NOMO-1 treated with dmso at 0.1 percent for 144 hours (cell line): ENCODE data around the gene RNF126.
"Not testable (repeated sequence)": the region's sequence is repeated elsewhere in the genome, so short reads cannot be mapped to it uniquely, and the experiment has no call there.

Experiments
- DNase-seq: peaks from one replicate; lab custom pipeline; 2025; ENCODE audit not compliant: unreplicated experiment; lab: John Stamatoyannopoulos, UW

Gene RNF126

DNA sequence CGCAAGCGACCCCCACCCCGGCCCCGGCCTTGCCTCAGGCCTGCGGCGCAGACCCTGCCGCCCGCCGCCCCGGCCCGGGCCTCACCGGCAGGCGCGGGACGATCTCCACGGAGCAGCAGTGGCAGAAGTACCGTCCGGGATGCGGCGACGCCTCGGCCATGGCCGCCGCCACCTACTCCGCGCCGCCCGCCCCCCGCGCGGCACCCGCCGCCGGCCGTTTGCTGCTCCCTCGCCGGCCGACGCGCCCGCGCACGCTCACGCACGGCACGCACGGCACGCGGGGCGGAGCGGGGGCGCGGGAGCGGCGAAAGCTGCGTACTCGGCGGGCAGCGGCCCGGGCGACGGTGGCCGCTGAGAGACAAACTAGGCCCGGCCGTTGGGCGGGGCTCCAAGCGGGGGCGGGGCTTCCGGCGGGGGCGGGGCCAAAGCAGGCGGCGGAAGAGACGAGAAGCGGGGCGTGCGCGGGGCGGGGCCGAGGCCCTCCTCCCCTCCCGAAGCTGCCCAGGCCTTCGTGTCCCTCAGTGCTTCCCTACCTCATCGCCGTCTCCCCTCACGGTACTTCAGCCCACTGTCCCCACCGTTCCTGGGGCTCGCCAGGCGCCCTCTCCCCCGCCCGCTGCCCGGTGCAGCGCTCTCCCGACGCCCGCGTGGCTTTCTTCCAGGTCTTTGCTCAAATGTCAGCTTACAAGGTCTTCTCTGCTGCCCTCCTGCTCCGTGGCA, at the start of gene RNF126:
Gene RNF126 (minus strand): TSS at position 253 of the 720 bp plus-strand sequence. CDS start 93 bp downstream, at position 160.
- peak; percentile 90 for DNase-seq

DNA sequence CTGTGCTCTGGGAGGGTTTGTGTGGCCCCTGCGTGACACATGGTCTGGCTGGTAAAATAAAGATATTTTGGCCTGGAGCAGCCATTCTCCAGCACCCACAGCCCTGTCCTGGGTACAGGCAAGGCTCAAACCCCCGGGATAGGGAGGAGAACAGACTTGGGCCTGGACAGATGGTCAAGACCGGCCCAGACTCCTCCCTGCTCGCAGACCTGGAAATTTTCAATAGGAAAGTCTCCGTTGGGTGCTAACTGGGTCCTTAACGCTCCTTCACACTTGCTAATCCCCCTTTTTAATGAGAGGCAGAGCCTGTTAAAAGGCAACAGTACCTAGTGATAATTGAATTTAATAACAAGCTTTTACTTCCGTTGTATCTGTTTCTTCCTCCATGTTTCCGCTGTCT, 48.2 kb upstream of the RNF126 start:
- DNase-seq, result no peak

DNA sequence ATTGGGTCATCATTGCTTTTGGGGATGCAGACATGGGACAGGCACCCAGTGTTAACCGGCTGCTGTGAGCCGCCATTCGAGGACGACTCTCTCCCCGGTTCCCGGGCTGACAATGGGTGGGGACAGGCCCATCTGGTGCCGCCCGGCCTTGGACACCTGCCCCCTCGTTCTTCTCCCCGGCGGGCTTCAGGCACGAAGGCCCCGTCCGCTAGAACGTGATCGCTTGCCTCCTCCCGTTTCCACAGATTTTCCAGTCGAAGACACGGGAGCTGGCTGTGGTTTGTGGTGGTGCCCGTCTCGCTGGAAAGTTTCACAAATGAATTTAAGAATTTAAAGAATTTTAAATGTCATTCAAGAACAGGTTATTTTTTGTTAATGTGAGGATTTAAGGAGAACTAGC, 47.8 kb upstream of the RNF126 start:
- no peak for DNase-seq

DNA sequence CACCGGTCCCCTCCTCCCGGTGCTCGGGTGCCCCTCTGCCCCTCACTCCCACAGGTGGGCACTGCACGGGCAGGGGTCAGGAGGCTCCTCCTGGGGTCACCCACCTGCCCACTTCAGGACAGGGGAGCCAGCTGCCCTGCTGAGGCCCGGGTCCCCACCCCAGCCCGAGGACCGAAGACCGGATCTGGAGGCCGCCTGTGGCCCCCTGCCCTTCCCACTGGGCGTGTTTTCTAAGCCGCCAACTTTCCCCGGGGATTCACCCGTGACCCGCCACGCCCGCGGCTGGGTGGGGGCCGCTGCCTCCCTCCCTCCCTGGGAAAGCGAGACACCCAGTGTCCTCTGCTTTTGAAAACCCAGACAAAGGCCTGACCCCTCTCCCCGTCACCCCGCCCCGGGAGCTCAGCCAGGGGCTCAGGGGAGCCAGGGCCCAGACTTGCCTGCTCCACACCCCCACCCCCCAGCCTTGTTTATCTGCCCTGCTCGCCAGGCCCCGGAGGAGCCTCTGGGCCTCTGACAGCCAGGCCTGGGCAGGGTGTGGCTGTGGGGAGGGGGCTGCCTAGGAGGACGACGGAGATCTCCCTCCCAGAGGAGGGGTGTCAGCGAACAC, 47.1 kb upstream of the RNF126 start:
- DNase-seq, result no peak

DNA sequence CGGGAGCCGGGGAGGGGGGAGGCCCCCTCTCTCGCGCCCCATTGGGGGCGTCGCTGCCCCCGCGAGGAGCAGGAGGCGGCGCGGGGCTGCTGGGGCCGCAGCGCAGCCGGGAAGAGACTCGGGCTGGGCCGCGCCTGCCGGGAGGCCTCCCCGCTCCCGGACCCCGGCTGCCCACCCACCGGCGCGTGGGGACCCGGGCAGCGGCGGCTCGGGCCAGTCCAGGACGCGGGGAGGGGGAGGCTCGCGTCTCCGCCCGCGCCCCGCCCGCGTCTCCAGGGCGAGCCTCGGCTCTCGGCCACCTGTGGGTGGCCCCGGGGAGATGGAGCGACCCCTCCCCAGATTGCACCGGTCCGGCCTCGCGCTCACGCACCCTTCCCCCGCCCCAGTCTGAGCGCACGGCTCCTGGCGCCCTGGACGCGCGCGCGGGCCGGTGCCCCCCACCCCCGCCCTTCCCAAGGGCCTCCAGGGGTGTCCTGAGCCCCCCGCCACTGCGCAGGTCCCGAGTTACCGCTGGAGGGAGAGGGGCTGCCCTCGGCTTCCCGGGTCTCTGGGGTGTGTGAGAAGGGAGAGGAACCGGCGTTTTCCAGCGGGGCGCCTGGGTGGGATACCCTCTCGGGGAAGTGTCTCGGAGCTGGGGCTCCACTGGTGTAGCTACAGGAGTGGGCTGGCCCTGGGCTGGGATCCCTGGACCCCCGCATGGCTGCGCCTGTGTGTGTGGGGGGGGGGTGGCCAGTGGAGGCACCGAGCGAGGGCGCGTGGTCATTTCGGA, 46.4 kb upstream of the RNF126 start:
- DNase-seq, result no peak

DNA sequence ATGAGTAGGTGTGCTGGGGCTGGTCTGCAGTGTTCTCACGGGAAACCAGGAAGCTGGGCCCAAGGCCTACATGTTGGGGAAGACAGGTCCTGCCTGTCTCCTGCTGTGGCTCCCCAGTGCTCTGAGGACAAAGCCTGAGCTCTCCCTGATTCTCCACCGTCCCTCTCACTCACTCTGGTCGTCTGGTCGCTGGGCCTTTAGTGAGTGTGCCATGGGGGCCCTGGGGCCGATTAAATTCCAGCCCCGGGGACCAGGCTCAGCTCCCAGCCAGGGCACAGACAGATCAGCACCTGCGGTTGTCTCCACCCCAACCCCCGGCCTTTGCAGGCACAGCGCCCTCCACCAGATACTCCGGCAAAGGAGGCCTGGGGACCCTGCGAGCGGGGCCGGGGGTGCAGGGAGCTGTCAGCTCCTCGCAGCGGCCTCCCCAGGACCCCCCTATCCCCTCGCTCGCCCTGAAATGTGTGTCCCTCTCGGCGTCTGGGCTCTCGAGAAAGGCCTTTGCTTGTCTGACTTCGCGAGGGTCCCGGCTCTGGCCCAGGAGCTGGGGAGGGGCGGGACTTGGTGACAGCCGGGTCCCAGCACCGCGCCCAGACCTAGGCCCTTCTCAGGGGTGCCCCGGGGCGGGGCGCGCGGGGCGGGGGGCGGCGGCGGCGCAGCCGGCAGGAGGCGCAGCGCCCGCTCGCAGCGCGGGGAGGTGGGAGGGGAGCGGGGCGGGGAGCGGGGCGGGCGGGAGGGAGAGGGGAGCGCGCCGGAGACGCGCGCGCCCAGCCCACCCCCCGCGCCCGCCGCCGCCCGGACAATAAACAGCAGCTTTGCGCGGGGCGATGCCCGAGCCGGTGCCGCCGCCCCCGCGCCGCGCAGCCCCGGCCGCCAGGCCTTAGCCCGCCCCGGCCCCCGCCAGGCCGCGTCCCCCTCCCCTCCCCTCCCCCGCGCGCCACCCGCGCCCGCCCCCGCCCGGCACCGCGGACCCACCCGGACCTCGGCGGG, 45.4 kb upstream of the RNF126 start, which contains the start of gene PALM:
Gene PALM (plus strand): TSS at position 782 of the 990 bp plus-strand sequence. CDS start 212 bp downstream, outside the sequence.
- no peak for DNase-seq

DNA sequence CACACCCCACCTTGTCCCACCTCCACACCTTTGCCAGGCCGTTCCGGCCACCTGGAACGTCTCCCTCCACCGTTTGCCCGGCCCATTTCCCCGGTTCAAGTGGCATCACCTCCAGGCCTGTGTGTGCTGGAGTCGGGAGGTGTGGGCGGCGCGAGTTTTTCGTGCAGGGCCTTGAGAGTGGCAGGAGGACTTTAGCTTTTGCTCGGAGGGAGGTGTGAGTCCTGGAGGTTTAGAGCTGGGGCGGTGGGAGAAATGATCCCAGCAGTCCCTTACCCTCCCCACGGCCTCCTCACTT, 41.4 kb upstream of the RNF126 start:
- no peak for DNase-seq

DNA sequence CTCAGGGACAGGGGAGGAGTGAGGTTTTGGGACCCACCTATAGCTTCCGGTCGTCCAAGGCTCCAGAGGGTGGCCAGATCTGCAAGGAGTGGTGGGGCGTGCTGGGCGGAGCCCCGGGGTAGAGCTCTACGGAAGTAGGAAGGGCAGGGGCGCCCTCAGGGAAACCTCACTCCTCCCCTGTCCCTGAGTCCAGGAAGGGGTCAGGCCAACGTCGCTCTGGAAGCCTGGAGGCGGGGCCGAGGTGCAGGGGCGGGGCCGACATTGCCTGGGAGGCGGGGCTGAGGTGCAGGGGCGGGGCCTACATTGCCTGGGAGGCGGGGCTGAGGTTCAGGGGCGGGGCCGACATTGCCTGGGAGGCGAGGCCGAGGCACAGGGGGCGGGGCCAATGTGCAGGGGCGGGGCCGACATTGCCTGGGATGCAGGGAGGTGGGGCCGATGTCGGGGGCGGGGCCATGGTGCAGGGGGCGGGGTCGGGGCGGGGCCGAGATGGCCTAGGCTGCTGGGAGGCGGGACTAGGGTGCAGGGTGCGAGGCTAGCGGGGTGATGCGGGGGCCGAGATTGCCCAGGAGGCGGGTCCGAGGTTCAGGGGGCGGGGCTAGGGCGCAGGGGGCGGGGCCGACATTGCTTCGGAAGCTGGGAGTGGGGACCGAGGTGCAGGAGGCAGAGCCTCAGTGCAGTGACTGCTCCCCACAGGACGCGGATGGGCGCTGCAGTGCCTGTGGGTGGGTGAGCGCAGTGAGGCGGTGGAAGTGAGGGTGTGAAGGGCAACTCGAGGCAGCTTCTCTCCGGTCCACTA, 40.8 kb upstream of the RNF126 start:
- DNase-seq, result peak; percentile 97

DNA sequence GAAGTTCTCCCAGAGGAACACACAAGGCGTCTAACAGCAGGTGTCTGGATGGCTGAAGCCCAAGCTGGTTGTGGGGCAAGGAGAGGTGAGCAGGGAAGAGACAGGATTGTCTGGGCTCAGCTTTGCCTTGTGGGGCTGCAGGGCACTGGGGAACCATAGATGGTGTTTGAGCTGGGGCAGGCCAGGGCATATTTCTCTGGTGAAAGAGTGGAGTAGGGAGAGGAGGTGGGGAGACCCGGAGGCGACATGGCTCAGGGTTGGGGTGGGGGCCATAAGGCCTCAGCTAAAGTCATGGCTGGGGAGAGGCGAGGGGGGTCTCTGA, 40.3 kb upstream of the RNF126 start:
- DNase-seq, result no peak

DNA sequence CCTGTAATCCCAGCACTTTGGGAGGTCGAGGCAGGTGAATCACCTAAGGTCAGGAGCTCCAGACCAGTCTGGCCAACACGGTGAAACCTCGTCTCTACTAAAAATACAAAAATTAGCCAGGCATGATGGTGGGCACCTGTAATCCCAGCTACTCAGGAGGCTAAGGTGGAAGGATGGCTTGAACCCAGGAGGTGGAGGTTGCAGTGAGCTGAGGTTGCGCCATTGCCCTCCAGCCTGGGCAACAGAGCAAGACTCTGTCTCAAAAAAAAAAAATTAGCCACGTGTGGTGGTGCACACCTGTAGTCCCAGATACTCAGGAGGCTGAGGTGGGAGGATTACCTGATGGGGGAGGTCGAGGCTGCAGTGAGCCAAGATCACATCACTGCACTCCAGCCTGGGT, 39.8 kb upstream of the RNF126 start:
- not testable (repeated sequence) for DNase-seq

DNA sequence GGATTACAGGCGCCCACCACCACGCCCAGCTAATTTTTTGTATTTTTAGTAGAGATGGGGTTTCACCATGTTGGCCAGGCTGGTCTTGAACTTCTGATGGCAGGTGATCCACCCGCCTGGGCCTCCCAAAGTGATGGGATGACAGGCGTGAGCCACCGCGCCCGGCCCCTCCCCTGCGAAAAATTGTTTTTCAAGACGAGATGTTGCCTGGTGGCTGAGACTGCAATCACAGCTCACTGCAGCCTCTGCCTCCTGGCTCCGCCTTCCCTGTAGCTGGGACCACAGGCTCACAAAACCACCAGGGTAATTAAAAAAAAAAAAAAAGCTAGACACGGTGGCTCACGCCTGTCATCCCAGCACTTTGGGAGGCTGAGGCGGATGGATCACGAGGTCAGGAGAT, 36.9 kb upstream of the RNF126 start:
- DNase-seq, result peak; percentile 51

DNA sequence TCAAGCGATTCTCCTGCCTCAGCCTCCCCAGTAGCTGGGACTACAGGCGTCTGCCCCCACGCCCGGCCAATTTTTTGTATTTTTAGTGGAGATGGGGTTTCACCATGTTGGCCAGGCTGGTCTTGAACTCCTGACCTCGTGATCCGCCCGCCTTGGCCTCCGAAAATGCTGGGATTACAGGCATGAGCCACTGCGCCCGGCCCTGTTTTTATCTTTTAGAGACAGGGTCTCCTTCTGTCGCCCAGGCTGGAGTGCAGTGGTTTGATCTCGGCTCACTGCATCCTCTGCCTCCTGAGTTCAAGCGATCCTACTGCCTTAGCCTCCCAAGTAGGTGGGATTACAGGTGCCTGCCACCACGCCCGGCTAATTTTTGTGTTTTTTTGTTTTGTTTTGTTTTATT, 35.5 kb upstream of the RNF126 start:
- not testable (repeated sequence) for DNase-seq

DNA sequence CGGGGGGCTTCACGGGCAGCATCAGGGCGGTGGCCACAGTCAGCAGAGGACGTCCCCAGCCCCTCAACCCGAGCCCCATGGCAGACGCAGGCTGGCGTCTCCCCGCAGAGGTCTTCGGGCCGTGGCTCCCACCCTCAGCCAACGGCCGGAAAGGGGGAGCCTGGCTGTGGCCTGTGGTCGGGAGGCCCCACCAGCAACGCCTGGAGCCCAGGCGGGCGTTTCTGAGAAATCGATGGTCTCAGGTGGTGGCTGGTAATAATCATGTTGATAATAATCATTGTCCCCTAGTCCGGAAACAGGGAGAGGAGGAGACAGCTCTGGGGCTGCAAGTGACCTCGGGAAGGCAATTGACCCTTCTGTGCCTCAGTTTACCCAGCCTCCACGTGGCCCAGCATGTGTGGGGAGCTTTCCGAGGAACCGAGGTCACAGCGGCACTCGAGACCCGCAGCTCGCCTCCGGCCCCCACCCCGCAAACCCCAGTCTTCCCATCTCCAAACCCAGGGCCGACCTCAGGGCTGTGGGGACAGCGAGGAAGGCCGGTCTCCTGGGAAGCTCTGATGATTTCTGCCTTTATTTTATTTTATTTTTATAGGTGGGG, 32.4 kb upstream of the RNF126 start, which contains the start of gene PRSS57:
Gene PRSS57 (minus strand): TSS at position 101 of the 598 bp plus-strand sequence. CDS start 22 bp downstream, at position 79.
- peak; percentile 36 for DNase-seq

DNA sequence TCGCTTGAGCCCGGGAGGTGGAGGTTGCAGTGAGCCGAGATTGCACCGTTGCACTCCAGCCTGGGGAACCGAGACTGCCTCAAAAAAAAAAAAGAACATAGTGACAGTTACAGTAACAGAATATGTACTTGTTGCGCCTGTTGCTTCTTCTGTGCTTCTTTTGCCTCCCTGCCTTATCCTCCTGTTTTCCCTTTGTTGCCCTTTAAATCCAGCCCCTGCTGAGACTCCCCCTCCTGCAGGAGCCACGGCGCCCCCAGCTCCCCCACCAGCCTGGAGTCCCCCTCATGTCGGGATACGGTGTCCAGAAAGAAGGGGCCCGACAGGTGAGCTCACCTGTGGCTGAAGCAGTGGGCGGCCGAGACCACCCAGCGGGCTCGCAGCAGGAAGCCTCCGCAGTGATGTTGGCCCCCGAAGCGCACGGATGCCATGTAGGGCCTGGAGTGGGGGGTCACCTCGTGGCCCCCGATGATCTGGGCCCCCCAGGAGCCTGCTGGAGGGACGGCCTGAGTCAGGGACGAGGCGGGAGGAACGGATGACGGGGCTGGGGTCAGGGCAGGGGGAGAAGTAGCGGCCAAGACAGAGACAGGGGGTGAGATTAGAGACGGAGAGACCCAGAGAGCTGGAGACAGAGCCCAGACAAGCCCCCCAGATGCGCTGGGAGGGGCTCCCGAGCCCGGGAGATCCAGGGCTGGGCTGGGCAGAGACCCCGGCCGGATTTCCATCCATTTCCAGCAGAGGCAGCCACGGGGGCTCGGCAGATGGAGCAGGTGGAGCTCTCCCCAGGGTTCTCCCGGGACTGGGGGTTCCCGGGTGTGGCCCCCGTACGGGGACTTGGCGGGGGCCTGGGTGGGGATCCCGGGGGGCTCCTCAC, 31.7 kb upstream of the RNF126 start:
- DNase-seq, result peak; percentile 21

DNA sequence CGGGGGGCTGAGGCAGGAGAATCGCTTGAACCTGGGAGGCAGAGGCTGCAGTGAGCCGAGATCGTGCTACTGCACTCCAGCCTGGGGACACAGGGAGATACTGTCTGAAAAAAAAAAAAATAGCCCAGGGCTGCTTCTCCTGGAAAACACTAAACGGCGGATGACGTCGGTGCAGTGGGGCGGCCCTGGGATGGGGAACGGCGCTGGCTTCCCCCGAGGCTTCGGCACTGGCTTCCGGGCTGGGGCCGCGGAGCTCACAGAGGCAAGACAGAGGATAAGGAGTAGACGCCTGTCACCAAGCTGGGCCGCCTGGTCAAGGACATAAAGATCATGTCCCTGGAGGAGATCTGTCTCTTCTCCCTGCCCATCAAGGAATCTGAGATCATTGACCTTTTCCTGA, 27.2 kb upstream of the RNF126 start:
- no peak for DNase-seq

DNA sequence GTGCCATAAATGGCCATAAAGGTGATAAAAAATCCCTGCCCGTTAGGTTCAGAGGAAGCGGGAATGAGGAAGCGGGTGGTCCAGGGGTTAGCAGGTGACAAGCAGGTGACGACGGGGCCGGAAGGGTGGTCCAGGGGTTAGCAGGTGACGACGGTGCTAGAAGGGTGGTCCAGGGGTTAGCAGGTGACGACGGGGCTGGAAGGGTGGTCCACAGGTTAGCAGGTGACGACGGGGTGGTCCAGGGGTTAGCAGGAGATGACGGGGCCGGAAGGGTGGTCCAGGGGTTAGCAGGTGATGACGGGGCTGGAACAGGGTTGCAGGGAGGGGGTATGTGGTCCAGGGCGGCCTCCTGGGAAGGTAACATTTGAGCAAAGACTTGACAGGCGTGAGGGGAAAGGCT, 26.0 kb upstream of the RNF126 start:
- DNase-seq, result no peak

DNA sequence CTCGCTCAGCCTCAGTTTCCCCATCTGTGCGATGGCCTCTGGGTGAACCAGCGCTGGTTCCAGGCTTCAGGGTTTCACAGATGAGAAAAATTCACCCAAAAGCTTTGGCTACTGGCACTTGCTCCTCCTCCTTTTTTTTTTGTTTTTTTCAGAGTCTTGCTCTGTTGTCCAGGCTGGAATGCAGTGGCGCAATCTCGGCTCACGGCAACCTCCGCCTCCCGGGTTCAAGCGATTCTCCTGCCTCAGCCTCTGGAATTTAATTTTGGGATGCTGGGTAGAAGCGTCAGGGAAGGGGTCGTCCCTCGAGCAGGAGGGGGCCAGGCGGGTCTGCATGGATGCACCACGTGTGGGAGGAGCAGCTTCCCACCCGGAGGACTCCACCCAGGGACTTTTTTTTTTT, 25.2 kb upstream of the RNF126 start:
- DNase-seq, result no peak

DNA sequence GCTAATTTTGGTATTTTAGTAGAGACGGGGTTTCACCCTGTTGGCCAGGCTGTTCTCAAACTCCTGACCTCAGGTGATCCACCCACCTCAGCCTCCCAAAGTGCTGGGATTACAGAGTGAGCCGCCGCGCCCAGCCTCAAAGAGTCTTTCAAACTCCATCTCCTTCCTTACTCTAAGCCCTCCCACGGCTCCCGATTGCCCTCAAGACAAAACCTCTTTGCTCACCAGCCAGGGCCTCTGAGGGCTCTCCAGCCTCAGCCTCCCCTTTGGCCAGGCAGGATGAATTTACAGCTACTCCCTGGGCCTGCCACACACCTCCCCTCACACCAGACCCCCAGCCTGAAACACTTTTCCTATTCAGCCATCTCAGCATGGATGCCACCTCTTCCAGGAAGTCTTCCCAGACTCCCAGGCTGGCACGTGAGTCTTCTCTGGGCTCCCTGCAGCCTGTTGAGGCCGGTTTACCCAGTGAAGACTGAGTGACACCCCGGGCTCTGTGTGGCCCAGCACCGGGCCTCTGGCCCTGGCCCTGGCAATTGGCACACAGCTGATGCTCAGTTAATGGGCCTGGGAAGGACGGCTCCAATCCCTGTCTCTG, 24.7 kb upstream of the RNF126 start:
- no peak for DNase-seq
